GM20000 (cell line): ENCODE data around the gene FAM81A.

ENCODE experiments used
- DNase-seq: peaks from one replicate; pipeline ENCODE4 v3.0.0; 2012; ENCODE audit warnings: low spot score
- TF ChIP-seq, protein P1 (sequence below): IDR thresholded peaks from 2 replicates; pipeline ENCODE4 v1.5.1; 2012; ENCODE audit warnings: mild to moderate bottlenecking, control low read depth; ENCODE audit errors: extremely low read depth, missing control alignments

FAM81A gene

DNA sequence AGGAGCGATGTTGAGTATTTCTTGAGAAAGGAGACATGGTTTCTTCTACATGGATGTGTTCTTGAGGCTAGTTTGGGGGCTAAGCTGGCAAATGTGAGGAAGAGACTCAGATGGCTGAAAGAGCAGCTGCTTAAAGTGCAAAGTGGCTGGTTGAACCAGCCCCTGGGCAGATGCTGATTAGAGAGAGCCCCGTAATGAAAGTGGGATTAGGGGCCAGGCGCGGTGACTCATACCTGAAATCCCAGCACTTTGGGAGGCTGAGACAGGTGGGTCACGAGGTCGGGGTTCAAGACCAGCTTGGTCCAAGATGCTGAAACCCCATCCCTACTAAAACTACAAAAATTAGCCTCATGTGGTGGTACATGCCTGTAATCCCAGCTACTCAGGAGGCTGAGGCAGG lies 98.6 kb downstream of the FAM81A start:
- DNase-seq: no peak
- TF ChIP-seq, protein P1, sequence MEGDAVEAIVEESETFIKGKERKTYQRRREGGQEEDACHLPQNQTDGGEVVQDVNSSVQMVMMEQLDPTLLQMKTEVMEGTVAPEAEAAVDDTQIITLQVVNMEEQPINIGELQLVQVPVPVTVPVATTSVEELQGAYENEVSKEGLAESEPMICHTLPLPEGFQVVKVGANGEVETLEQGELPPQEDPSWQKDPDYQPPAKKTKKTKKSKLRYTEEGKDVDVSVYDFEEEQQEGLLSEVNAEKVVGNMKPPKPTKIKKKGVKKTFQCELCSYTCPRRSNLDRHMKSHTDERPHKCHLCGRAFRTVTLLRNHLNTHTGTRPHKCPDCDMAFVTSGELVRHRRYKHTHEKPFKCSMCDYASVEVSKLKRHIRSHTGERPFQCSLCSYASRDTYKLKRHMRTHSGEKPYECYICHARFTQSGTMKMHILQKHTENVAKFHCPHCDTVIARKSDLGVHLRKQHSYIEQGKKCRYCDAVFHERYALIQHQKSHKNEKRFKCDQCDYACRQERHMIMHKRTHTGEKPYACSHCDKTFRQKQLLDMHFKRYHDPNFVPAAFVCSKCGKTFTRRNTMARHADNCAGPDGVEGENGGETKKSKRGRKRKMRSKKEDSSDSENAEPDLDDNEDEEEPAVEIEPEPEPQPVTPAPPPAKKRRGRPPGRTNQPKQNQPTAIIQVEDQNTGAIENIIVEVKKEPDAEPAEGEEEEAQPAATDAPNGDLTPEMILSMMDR: no peak

DNA sequence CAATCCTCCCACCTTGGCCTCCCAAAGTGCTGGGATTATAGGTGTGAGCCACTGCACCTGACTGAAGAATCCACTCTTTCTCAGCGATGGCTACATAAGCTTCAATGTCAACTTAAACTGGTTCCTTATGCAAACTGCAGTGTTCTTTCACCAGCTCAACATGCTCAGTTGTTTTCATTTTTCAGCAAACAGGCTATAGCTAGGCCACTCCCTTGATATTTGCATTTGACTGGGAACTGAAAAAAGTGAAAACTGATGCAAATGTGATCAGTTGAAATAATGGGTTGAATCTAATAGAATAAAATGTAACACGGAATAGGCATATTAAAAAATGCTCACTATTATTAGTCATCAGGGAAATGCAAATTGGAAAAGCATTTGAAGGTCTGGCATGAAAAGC lies 99.4 kb downstream of the FAM81A start:
- TF ChIP-seq, protein P1: no peak
- DNase-seq: no peak

DNA sequence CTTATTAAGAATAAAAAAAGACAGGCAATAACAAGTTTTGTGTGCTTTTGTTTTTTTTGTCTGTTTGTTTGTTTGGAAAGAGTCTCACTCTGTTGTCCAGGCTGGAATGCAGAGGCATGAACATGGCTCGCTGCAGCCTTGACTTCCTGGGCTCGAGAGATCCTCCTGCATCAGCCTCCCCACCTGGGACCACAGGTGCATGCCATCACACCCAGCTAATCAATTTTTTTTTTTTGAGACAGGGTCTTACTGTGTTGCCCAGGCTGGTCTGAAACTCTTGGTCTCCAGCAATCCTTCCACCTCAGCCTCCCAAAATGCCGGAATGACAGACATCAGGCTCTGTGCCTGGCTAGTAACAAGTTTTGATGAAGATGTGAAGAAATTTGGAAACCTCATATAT lies 100.5 kb downstream of the FAM81A start:
- DNase-seq: no peak
- TF ChIP-seq, protein P1: no peak

GRCh38 chr15:59539799-59540198 lies 101.8 kb downstream of the FAM81A start:
- DNase-seq: no peak
- TF ChIP-seq, protein P1: no peak

- TF ChIP-seq, protein P1: no peak
- no peak for DNase-seq
These were observed 102.7 kb downstream of the FAM81A start for GRCh38 chr15:59540654-59541053.

GRCh38 chr15:59541750-59542149 lies 103.8 kb downstream of the FAM81A start:
- TF ChIP-seq, protein P1: no peak
- no peak for DNase-seq

- peak; percentile 32 for DNase-seq
- TF ChIP-seq, protein P1: no peak
These were observed 105.9 kb downstream of the FAM81A start for GRCh38 chr15:59543721-59544547.
